PC-3 (cell line): ENCODE data around the gene MRPL11.

ENCODE experiments used
- CTCF ChIP-seq: fragments of 300-600 bp; sonication (generic); conservative IDR thresholded peaks from 2 replicates; pipeline ENCODE4 v1.5.1; 2017; ENCODE audit warnings: antibody characterized with exemption, low read depth, mild to moderate bottlenecking, low read length
- EZH2 ChIP-seq: fragments of 300-600 bp; sonication (generic); IDR thresholded peaks from one replicate; pipeline ENCODE4 v1.6.1; 2017; ENCODE audit warnings: antibody characterized with exemption, mild to moderate bottlenecking, low read length; ENCODE audit not compliant: unreplicated experiment
- EZH2phosphoT487 ChIP-seq: fragments of 300-600 bp; sonication (generic); IDR thresholded peaks from 2 replicates; pipeline ENCODE4 v1.6.1; 2018; ENCODE audit warnings: mild to moderate bottlenecking, antibody characterized with exemption, low read length, borderline replicate concordance

GRCh38 chr11:66454247-66454646 lies 15.6 kb upstream of the MRPL11 start:
- TF ChIP-seq CTCF (no peak), EZH2 (no peak), EZH2phosphoT487 (no peak)
